Stromal cell of bone marrow (primary cell): ENCODE results near the gene PDGFA.

Experiments used
- DNase-seq: peaks from one replicate; pipeline ENCODE4 v3.0.0-alpha.2; 2012; ENCODE audit warnings: low read depth

Gene PDGFA

DNA sequence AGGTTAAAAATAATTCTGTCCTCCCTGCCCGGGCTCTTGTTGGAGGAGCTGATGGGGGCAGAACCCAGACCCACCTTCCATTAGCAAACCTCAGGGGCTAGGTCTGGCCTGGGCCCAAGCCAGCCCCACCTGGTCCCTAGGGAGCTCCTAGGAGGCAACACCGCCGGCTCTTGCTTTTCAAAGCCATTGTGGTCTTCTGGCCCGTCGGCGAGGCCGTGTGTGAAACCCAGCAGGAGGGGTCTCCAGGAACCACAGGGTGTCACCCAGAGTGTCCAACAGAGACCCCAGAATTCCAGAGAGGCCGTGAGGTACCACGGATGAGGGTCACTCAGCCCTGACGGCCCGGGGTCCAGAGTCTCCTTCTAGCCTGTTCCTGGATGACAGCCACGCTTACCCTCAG is 16.6 kb upstream of the PDGFA start:
- DNase-seq, result no peak

- no peak for DNase-seq
Measured at GRCh38 chr7:534959-535358, 15.3 kb upstream of the PDGFA start.

GRCh38 chr7:534075-534474 is 14.4 kb upstream of the PDGFA start:
- DNase-seq, result no peak

DNA sequence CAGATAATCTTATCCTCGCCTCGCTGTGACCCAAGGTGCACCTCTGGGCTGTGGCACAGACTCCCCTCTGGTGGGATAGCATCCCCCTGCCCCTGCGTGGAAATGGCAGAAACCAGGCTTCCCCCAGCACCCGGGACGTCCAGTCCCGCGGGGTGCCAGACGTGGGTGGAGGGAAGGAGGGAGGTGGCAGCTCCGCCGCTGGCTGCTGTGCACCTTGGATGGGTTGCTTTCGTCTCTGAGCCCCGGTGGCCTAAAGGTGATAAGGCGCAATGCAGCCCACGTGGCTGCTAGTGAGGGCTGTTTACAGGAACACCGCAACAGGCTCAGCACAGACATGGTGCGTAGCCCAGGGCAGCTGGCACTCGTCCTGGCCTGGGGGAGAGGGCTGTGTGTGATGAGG is 13.6 kb upstream of the PDGFA start:
- no peak for DNase-seq

DNA sequence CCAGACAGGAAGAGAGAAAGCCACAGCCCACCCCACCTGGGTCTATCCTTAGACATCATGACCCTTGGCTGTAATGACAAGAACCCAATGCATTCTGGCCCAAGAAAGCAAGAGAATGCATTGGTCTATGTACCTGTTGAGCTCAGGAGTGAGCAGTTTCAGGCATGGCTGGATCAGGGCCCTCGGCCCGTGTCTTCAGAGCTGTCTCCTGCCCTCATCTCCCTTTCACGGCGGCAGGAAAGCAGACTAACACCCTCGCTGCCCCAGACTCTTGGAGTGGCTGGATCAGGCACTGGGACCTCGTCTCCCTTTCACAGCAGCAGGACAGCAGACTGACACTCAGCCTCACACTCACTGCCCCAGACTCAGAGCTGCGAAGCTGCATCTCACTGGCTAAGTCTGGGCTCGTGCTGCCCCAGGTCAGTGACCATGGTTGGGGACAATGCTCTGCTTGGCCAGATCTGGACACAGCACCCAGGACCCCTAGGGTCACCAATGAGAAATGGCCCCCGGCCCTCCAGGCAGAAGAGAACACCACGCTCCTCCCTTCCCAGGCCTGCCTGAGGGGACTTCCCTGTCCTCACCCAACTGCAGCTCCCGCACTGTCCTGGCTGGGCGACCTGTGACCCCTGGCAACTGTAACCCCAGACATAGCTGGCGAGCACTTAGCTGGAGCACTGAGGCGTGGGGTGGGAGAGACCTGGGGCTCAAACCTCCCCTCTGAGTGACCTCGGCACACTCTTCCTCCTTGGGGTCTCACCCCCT is 12.9 kb upstream of the PDGFA start:
- no peak for DNase-seq

DNA sequence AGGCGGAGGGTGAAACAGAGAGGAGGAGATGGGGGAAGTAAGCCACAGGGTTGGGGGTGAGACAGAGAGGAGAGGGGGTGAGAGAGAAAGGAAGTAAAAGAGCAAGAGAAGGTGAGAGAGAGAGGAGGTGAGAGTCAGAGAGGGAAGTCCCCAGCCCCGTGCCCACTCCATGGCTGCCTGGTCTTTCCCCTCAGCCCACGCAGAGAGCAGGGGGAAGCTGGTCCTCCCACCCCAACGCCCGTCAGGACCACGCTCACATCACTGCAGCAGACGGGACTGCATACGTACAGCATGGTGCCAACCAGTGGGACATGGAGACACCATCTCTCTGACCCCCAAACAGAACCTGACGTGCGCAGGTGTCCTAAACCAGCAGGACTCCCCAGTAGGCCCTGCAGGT is 12.1 kb upstream of the PDGFA start:
- DNase-seq, result no peak

DNA sequence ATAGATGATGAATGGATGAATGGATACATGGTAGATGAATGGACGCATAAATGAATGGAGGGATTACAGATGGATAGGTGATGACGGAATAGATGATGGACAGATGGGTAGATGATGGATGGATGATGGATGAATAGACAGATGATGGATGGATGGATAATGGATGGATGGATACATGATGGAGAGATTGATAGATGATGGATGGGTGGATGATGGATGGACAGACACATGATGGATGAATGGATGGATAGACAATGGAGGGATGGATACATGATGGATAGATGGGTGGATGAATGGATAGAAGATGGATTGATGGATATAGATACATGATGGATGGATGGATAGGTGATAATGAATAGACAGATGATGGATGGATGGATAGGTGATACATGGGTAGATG is 8.8 kb upstream of the PDGFA start:
- DNase-seq, result no peak

DNA sequence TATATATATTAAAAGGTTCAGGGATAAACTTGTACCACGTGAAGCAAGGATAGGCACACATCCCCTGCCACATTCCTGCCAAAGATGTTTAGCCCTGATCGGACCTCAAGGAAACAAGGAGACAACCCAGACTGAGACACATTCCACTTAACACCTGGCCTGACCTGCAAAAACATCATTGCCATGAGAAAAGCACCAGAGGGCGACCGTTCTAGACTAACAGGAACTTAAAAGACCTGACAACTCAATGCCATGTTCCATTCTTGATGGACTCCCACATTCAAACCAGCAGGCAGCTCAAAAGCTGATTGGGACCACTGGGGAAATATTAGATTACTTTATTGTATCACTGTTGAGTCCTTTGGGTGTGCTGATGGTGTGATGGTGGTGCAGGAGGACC is 8.1 kb upstream of the PDGFA start:
- no peak for DNase-seq

- DNase-seq, result no peak
Measured at GRCh38 chr7:526460-527034, 6.9 kb upstream of the PDGFA start.

GRCh38 chr7:525740-526139 is 6.1 kb upstream of the PDGFA start:
- DNase-seq, result no peak

DNA sequence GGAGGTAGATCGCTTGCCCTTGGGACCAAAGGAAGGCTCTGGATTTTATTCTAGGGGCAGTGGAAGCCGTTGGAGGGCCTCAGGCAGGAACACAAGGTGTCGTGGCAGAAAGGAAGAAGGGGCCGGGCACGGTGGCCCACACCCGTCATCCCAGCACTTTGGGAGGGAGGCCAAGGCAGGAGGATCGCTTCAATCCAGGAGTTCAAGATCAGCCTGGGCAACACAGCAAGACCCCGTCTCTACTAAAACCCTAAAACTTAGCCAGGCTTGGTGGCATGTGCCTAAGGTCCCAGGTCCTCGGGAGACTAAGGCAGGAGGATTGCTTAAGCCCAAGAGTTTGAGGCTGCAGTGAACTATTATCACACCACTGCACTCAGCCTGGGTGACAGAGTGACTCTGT is 5.2 kb upstream of the PDGFA start:
- no peak for DNase-seq

DNA sequence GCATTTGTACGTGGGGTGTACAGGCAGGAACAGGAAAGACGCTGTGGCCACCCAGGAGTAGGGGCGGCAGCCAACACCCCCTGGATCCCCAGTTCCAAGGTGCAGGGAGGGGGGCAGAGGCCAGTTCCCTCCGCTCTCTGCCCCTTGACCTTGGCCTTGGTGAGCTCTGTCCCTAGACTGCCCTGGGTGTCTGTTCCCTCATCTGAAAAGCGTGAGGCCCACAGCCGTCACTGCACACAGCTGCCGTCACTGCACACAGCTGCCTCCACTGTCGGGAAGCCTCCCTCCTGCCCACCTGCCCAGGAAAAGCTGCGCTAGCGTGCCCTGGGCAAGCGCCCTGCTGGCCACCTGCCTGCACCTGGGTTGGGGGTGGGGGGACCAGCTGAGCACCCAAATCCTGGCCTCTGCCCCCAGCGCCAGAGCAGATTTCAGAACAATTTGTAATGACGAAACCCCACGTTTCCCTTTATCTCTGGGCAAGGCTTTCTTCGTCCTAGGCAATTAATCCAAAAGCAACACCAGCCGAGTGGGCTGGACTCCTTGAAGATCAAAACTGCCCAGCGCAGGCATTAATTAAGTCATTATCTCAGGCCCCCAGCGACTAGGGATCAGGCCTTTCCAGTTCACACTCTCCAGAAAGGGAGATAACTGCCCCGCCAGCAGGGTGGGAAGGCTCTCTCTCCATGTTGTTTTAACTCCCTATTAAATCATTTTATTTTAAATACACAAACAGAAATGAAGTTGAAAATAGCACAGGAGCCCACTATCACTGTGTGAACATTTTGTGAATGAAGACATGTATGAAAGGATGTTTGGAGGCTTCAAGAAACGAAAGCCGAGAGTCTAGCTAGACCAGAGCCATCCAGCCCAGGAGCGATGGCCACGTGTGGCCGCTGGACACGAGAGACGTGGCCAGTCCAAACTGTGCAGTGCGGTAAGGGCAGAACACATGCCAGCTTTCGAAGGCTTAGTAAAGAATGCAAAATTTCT is 4.0 kb upstream of the PDGFA start:
- no peak for DNase-seq

- DNase-seq, result no peak
Measured at GRCh38 chr7:522951-523314, 3.3 kb upstream of the PDGFA start.

GRCh38 chr7:522071-522950 is 2.7 kb upstream of the PDGFA start:
- DNase-seq, result no peak

DNA sequence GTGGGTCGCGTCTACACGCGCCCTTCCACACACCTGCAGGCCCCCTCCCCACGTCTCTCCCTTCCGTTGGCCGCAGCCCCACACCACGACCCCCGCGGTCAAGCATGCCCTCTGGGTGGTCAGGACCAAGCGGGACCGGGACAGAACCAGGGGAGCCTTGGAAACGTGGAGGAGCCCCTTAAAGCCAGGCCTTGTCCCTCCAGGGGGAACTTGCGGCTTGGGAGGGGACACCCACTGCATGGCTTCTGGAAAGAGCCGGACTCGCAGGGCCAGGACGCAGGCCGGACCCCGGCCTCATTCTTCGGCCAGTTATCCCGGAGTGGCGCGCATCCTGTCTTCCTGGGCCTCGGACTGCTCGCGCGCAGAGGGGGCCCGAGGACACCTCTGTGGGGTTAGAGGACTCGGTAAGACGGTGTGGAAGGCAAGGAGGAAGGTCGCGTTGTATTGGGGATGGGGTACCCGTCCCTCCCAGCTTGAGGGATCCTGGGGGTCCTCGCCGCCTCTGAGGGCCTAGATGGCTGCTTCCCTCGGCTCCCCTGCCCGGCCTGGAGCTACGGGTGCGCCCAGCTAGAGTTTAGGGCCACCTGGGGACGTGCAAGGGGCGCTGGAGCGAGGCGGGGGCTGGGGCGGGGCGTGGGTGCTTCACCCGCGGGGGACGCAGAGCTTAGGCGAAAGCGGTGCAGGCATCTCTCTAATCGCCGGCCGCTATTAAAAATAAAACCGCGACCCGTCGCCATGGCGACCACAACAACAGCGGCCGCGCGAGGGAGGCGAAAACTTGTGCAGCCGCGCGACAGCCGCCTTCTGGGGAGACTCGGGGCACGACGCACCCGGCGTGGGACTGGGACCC is 1.8 kb upstream of the PDGFA start:
- DNase-seq, result peak; percentile 19

DNA sequence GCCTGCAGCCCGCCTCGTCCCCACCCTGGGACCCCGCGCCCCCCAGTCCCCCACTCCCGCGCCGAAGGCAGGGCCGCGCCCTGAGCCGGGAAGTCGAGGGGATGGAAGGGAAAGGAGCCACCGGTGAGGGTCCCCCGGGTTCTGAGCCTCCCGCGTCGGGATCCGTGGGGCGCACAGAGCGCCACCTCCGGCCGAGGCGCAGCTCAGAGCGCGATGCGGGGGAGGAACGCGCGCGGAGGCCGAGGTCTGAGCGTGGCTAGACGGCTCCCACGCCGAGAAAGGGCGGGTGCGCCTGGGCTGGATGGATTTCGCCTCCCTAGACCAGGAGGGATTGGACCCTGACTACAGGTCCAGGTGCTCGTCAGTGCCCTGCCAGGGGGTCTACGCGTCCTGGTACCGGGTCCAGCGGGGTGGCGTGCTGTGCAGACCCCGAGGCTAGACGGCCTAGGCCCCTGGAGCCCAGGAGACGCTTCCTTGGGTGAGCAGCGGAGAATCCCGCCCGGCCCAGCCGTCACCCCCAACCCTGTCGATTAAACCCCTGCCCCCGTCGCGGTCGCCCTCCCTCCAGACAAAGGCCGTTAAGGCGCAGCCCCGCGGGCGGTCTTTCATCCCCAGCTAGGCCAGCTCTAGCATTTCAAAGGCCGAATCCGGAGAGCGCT is 986 bp upstream of the PDGFA start:
- DNase-seq, result no peak

- DNase-seq, result peak; percentile 47
Measured at GRCh38 chr7:518630-519483, 789 bp downstream of the PDGFA start.

- peak; percentile 47 for DNase-seq
Measured at GRCh38 chr7:517774-518629, 1.6 kb downstream of the PDGFA start.
